Activated naive CD4-positive, alpha-beta T cell treated with anti-CD3 and anti-CD28 coated beads, Interleukin-2, amount 50 U/mL, for 16 hours (primary cell): ENCODE data around the gene CLUH.
"Not testable (repeated sequence)": the region's sequence is repeated elsewhere in the genome, so short reads cannot be mapped to it uniquely, and the experiment has no call there.

Experiments used
- DNase-seq: peaks from one replicate; pipeline ENCODE4 v3.0.0-alpha.2; 2020

Gene CLUH

DNA sequence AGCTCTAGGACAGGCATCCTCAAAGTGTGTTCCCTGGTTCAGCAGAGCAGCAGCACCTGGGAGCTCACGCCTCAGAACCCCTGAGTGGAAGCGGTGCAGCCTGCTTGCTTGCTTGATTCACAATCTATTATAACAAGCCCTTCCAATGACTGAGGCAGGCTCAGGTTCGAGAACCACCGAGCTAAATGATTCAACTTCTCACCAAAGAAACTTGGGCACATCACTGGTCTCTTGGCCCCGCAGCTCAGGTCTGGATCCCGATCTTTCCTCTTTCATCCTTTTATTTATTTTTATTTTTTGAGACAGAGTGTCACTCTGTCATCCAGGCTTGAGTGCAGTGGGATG, 24.5 kb downstream of the CLUH start:
- DNase-seq = no peak

GRCh38 chr17:2685696-2686095, 25.9 kb downstream of the CLUH start:
- no peak for DNase-seq

DNA sequence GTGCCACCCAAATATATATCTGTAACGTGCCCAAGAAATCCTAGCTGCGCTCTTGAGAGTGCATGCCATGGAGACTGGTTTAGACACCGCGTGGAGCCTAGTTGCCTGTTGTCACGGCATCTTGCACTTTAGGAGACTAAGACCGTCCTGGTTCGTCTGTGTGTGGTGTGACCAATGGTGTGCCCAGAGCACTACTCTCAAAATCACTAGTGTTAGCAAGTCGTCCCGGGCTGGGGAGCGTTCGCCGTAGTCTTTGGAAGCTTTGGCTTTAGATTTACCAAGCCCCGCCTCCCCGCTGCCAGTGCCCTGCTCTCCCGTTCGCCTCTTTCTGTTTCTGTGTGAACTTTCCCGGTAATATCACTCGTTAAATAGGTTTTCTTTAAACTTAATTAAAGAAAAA, 27.0 kb downstream of the CLUH start:
- no peak for DNase-seq

GRCh38 chr17:2683912-2684311, 27.7 kb downstream of the CLUH start:
- no peak for DNase-seq

GRCh38 chr17:2682176-2682938, 29.2 kb downstream of the CLUH start:
- DNase-seq = no peak

DNA sequence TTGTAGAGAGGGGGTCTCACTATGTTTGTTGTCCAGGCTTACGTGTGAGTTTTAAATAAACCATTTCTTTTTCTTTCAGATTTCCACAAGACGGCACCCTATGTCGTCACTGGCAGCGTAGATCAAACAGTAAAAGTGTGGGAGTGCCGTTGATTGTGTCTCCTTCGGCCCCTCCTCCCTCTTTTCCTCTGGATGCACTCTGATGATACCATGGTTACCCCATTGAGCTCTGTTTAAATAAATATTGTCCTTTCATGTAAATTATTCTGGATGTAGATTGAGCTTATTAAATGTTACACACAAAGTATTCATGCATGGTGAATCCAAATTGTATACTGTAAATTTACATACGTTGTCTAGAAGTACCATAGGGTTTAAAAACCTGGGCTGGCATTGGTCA, 29.9 kb downstream of the CLUH start:
- DNase-seq = no peak

DNA sequence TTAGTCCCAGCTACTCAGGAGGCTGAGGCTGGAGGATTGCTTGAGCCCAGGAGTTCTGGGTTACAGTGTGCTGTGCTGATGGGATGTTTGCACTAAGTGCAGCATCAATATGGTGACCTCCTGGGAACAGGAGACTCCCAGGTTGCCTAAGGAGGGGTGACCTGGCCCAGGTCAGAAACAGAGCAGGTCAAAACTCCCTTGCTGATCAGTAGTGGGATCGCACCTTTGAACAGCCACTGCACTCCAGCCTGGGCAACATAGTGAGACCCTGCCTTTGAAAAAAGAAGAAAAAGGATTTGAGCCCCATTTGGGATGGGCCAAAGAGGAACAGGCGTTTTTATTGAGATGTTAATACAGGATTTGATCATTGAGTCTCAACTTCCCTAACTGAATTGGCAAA, 30.6 kb downstream of the CLUH start:
- no peak for DNase-seq

GRCh38 chr17:2679247-2679646, 32.3 kb downstream of the CLUH start:
- not testable (repeated sequence) for DNase-seq

- DNase-seq = no peak
Measured at GRCh38 chr17:2672026-2672425, 39.5 kb downstream of the CLUH start.

DNA sequence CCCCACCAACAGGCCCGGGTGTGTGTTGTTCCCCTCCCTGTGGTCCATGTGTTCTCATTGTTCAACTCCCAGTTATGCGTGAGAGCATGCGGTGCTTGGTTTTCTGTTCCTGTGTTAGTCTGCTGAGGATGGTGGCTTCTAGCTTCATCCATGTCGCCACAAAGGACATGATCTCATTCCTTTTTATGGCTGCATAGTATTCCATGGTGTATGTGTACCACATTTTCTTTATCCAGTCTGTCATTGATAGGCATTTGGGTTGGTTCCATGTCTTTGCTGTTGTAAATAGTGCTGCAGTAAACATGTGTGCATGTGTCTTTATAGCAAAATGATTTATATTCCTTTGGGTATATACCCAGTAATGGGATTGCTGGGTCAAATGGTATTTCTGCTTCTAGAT, 51.2 kb downstream of the CLUH start:
- not testable (repeated sequence) for DNase-seq

GRCh38 chr17:2659337-2659736, 52.2 kb downstream of the CLUH start:
- not testable (repeated sequence) for DNase-seq

- no peak for DNase-seq
Measured at GRCh38 chr17:2656283-2656682, 55.3 kb downstream of the CLUH start.

GRCh38 chr17:2655546-2655945, 56.0 kb downstream of the CLUH start:
- no peak for DNase-seq

GRCh38 chr17:2652911-2653310, 58.7 kb downstream of the CLUH start:
- not testable (repeated sequence) for DNase-seq

DNA sequence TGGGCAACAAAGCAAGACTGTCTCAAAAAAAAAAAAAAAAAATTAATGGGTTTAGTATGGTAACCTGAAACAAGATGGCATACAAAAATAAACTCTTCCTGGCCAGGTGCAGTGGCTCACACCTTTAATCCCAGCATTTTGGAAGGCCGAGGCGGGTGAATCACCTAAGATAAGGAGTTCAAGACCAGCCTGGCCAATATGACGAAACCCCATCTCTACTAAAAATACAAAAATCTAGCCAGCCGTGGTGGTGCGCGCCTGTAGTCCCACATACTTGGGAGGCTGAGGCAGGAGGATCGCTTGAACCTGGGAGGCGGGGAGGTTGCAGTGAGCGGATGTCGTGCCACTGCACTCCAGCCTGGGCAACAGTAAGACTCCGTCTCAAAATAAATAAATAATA, 62.4 kb downstream of the CLUH start:
- DNase-seq = no peak

DNA sequence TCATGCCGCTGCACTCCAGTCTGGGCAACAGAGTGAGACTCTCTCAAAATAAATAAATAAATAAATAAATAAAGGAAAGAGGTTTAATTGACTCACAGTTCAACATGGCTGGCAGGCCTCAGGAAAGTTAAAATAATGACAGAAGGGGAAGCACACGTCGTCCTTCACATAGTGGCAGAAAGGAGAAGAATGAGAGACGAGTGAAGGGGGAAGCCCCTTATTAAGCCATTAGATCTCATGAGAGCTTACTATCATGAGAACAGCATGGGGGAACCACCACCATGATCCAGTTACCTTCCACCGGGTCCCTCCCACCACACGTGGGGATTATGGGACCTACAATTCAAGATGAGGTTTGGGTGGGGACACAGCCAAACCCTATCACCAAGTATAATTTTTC, 63.6 kb downstream of the CLUH start:
- DNase-seq = no peak

DNA sequence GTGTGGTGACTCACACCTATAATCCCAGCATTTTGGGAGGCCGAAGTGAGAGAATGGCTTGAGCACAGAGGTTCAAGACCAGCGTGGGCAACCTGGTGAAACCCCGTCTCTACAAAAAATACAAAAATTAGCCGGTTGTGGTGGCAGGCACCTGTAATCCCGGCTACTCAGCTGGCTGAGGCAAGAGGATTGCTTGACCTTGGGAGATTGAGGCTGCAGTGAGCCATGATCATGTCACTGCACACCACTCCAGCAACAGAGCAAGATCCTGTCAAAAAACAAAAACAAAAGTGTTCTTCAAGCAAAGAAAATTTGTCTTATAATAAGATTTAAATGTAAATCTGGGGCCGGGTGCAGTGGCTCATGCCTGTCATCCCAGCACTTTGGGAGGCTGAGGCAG, 66.6 kb downstream of the CLUH start:
- DNase-seq = no peak
